GM12875 (cell line): ENCODE data around the gene KCNJ11.

Experiments used
- H3K4me3 ChIP-seq: one replicate; pipeline ENCODE4 v1.5.1; 2011; ENCODE audit warnings: low read depth, low read length, control low read depth
- CTCF ChIP-seq: IDR thresholded peaks from 2 replicates; pipeline ENCODE4 v1.5.1; 2011; ENCODE audit warnings: low read depth, mild to moderate bottlenecking, control low read depth, inconsistent platforms, low read length, moderate library complexity, borderline replicate concordance; ENCODE audit not compliant: insufficient read depth

The KCNJ11 gene

GRCh38 chr11:17408641-17409040, 20.2 kb upstream of the KCNJ11 start:
- no peak overlapping the region for H3K4me3 ChIP-seq

GRCh38 chr11:17408026-17408425, 19.6 kb upstream of the KCNJ11 start:
- TF ChIP-seq CTCF, result no peak
- H3K4me3 ChIP-seq, result no peak overlapping the region

More at GRCh38 chr11:17408641-17409040, 20.2 kb upstream of the KCNJ11 start:
- no peak for TF ChIP-seq CTCF

- H3K4me3 ChIP-seq, result no peak overlapping the region
- TF ChIP-seq CTCF, result no peak
These were observed 19.1 kb upstream of the KCNJ11 start for GRCh38 chr11:17407575-17407974.

GRCh38 chr11:17406818-17407149, 18.3 kb upstream of the KCNJ11 start:
- H3K4me3 ChIP-seq, result no peak overlapping the region
- no peak for TF ChIP-seq CTCF

- no peak for TF ChIP-seq CTCF
- H3K4me3 ChIP-seq, result no peak overlapping the region
These were observed 17.8 kb upstream of the KCNJ11 start for GRCh38 chr11:17406082-17406817.

- TF ChIP-seq CTCF, result no peak
- no peak overlapping the region for H3K4me3 ChIP-seq
These were observed 17.0 kb upstream of the KCNJ11 start for GRCh38 chr11:17405232-17406005.

- TF ChIP-seq CTCF, result no peak
These were observed 15.7 kb upstream of the KCNJ11 start for GRCh38 chr11:17403980-17404759.

More at GRCh38 chr11:17403980-17404759, 15.7 kb upstream of the KCNJ11 start:
- no peak overlapping the region for H3K4me3 ChIP-seq
